Cortex of kidney (tissue), 1 donor: ENCODE data around the gene SMC3.
"Not testable (repeated sequence)": the region's sequence is repeated elsewhere in the genome, so short reads cannot be mapped to it uniquely, and the experiment has no call there.

ENCODE experiments used
- DNase-seq: peaks from one replicate; lab custom pipeline; 2025; lab: John Stamatoyannopoulos, UW

The SMC3 gene

GRCh38 chr10:110625951-110626855 lies 58.7 kb downstream of the SMC3 start:
- no peak for DNase-seq

GRCh38 chr10:110628161-110628560 lies 60.7 kb downstream of the SMC3 start:
- DNase-seq = no peak

- DNase-seq = no peak
Measured at GRCh38 chr10:110629680-110630191, 62.2 kb downstream of the SMC3 start.

GRCh38 chr10:110631934-110632333 lies 64.4 kb downstream of the SMC3 start:
- no peak for DNase-seq

- DNase-seq = no peak
Measured at GRCh38 chr10:110632591-110633215, 65.2 kb downstream of the SMC3 start.

GRCh38 chr10:110634527-110635209 lies 67.2 kb downstream of the SMC3 start:
- DNase-seq = no peak

- DNase-seq = no peak
Measured at GRCh38 chr10:110636572-110636931, 69.1 kb downstream of the SMC3 start.

- no peak for DNase-seq
Measured at GRCh38 chr10:110636932-110637557, 69.5 kb downstream of the SMC3 start.

- no peak for DNase-seq
Measured at GRCh38 chr10:110637558-110638053, 70.1 kb downstream of the SMC3 start.

- no peak for DNase-seq
Measured at GRCh38 chr10:110638319-110638718, 70.8 kb downstream of the SMC3 start.

- not testable (repeated sequence) for DNase-seq
Measured at GRCh38 chr10:110639046-110639445, 71.6 kb downstream of the SMC3 start.

GRCh38 chr10:110639858-110640257 lies 72.4 kb downstream of the SMC3 start:
- not testable (repeated sequence) for DNase-seq

GRCh38 chr10:110641256-110641655 lies 73.8 kb downstream of the SMC3 start:
- no peak for DNase-seq

GRCh38 chr10:110642204-110643034 lies 74.9 kb downstream of the SMC3 start:
- no peak for DNase-seq

- DNase-seq = no peak
Measured at GRCh38 chr10:110643035-110643652, 75.6 kb downstream of the SMC3 start.

GRCh38 chr10:110643653-110644597 lies 76.4 kb downstream of the SMC3 start, which contains the start of gene RBM20:
TSS of gene RBM20 (plus strand) at chr10:110644336. CDS start at chr10:110644455, 119 bp downstream.
- no peak for DNase-seq

- DNase-seq = no peak
Measured at GRCh38 chr10:110644598-110645462, 77.3 kb downstream of the SMC3 start.

- no peak for DNase-seq
Measured at GRCh38 chr10:110646417-110647135, 79.1 kb downstream of the SMC3 start.
